ENCODE data around the gene SUCLG2.

The SUCLG2 gene

GRCh38 chr3:67635257-67635656 is 19.2 kb downstream of the SUCLG2 start:
- no peaks in the 10 kb centered on the region for H3K27me3 ChIP-seq (ENCODE audit: insufficient read depth, low read length, poor library complexity)
- H3K4me2 ChIP-seq (ENCODE audit: low read length): no peak overlapping the region
- no peak overlapping the region for H2BK120ac ChIP-seq (ENCODE audit: low read depth, low read length)
- H2BK5ac ChIP-seq (ENCODE audit: low read length): no peak overlapping the region
- H3K23ac ChIP-seq (ENCODE audit: low read length): no peak overlapping the region
- no peak overlapping the region for H2BK15ac ChIP-seq (replicated peaks; ENCODE audit: low read depth)
- H3K18ac ChIP-seq (ENCODE audit: low read length): no peak overlapping the region
- H3K27ac ChIP-seq (ENCODE audit: low read depth, low read length): no peak overlapping the region
- peaks cover 3% of the 10 kb centered on the region for H3K79me1 ChIP-seq (ENCODE audit: low read length)
- DNase-seq: no peak
- no peak overlapping the region for H3K9ac ChIP-seq (ENCODE audit: low read length)
- peak overlapping the region; percentile 4 for H3K4ac ChIP-seq (ENCODE audit: low read depth, low read length)
- H4K8ac ChIP-seq (ENCODE audit: low read depth, low read length): no peak overlapping the region
- H2AK5ac ChIP-seq (ENCODE audit: low read length): no peak overlapping the region
- H3K56ac ChIP-seq (ENCODE audit: low read length): no peak overlapping the region
- no peaks in the 10 kb centered on the region for H3K4me1 ChIP-seq (ENCODE audit: control insufficient read depth, low read depth, low read length)
- no peak overlapping the region for H3K4me3 ChIP-seq (ENCODE audit: low read length)
- H3K36me3 ChIP-seq (ENCODE audit: control insufficient read depth, insufficient read depth, low read length): no peaks in the 10 kb centered on the region
- H3K79me2 ChIP-seq (ENCODE audit: control insufficient read depth, insufficient read depth, low read length): no peaks in the 10 kb centered on the region
- no peak overlapping the region for H4K5ac ChIP-seq (ENCODE audit: low read length)

GRCh38 chr3:67630666-67631362 is 23.6 kb downstream of the SUCLG2 start:
- Histone ChIP-seq H3K27me3 (ENCODE audit: insufficient read depth, low read length, poor library complexity) (no peaks in the 10 kb centered on the region), H3K79me1 (ENCODE audit: low read length) (peaks cover 2% of the 10 kb centered on the region), H3K9ac (ENCODE audit: low read length) (no peak overlapping the region), H3K18ac (ENCODE audit: low read length) (no peak overlapping the region), H2AK5ac (ENCODE audit: low read length) (no peak overlapping the region), H2BK120ac (ENCODE audit: low read depth, low read length) (no peak overlapping the region), H4K8ac (ENCODE audit: low read depth, low read length) (no peak overlapping the region), H3K23ac (ENCODE audit: low read length) (no peak overlapping the region), H3K36me3 (ENCODE audit: control insufficient read depth, insufficient read depth, low read length) (no peaks in the 10 kb centered on the region), H3K27ac (ENCODE audit: low read depth, low read length) (no peak overlapping the region), H4K5ac (ENCODE audit: low read length) (no peak overlapping the region), H3K4me3 (ENCODE audit: low read length) (no peak overlapping the region), H3K4me2 (ENCODE audit: low read length) (no peak overlapping the region), H3K4me1 (ENCODE audit: control insufficient read depth, low read depth, low read length) (no peaks in the 10 kb centered on the region), H3K56ac (ENCODE audit: low read length) (no peak overlapping the region), H2BK15ac (replicated peaks; ENCODE audit: low read depth) (no peak overlapping the region), H3K4ac (ENCODE audit: low read depth, low read length) (no peak overlapping the region), H2BK5ac (ENCODE audit: low read length) (no peak overlapping the region), H3K79me2 (ENCODE audit: control insufficient read depth, insufficient read depth, low read length) (no peaks in the 10 kb centered on the region)
- no CpG with 5 or more reads among the region's 6 CpGs for WGBS (ENCODE audit: extremely low coverage, insufficient coverage, low lambda C conversion rate)
- no peak for DNase-seq

GRCh38 chr3:67624687-67625086 is 29.7 kb downstream of the SUCLG2 start:
- no peak overlapping the region for H3K18ac ChIP-seq (ENCODE audit: low read length)
- H3K4me2 ChIP-seq (ENCODE audit: low read length): no peak overlapping the region
- H2BK120ac ChIP-seq (ENCODE audit: low read depth, low read length): no peak overlapping the region
- H3K27me3 ChIP-seq (ENCODE audit: insufficient read depth, low read length, poor library complexity): no peaks in the 10 kb centered on the region
- DNase-seq: no peak
- no peak overlapping the region for H4K8ac ChIP-seq (ENCODE audit: low read depth, low read length)
- no peak overlapping the region for H3K4ac ChIP-seq (ENCODE audit: low read depth, low read length)
- H2BK15ac ChIP-seq (replicated peaks; ENCODE audit: low read depth): no peak overlapping the region
- no peak overlapping the region for H2BK5ac ChIP-seq (ENCODE audit: low read length)
- no peak overlapping the region for H3K4me3 ChIP-seq (ENCODE audit: low read length)
- no peaks in the 10 kb centered on the region for H3K4me1 ChIP-seq (ENCODE audit: control insufficient read depth, low read depth, low read length)
- H4K5ac ChIP-seq (ENCODE audit: low read length): no peak overlapping the region
- H3K9ac ChIP-seq (ENCODE audit: low read length): no peak overlapping the region
- H3K23ac ChIP-seq (ENCODE audit: low read length): no peak overlapping the region
- WGBS (ENCODE audit: extremely low coverage, insufficient coverage, low lambda C conversion rate): no CpG with 5 or more reads among the region's 2 CpGs
- no peaks in the 10 kb centered on the region for H3K79me1 ChIP-seq (ENCODE audit: low read length)
- no peak overlapping the region for H3K27ac ChIP-seq (ENCODE audit: low read depth, low read length)
- no peak overlapping the region for H3K56ac ChIP-seq (ENCODE audit: low read length)
- no peaks in the 10 kb centered on the region for H3K79me2 ChIP-seq (ENCODE audit: control insufficient read depth, insufficient read depth, low read length)
- no peaks in the 10 kb centered on the region for H3K36me3 ChIP-seq (ENCODE audit: control insufficient read depth, insufficient read depth, low read length)
- H2AK5ac ChIP-seq (ENCODE audit: low read length): no peak overlapping the region

GRCh38 chr3:67624078-67624477 is 30.3 kb downstream of the SUCLG2 start:
- no CpG with 5 or more reads among the region's 3 CpGs for WGBS (ENCODE audit: extremely low coverage, insufficient coverage, low lambda C conversion rate)
- no peak for DNase-seq
- no peak overlapping the region for H3K27ac ChIP-seq (ENCODE audit: low read depth, low read length)

GRCh38 chr3:67622652-67623051 is 31.8 kb downstream of the SUCLG2 start:
- H3K4me1 ChIP-seq (ENCODE audit: control insufficient read depth, low read depth, low read length): no peaks in the 10 kb centered on the region
- no peaks in the 10 kb centered on the region for H3K79me1 ChIP-seq (ENCODE audit: low read length)
- H3K4ac ChIP-seq (ENCODE audit: low read depth, low read length): no peak overlapping the region
- no peak overlapping the region for H2BK15ac ChIP-seq (replicated peaks; ENCODE audit: low read depth)
- DNase-seq: no peak
- H3K56ac ChIP-seq (ENCODE audit: low read length): no peak overlapping the region
- no peak overlapping the region for H3K9ac ChIP-seq (ENCODE audit: low read length)
- H4K5ac ChIP-seq (ENCODE audit: low read length): no peak overlapping the region
- H3K4me2 ChIP-seq (ENCODE audit: low read length): no peak overlapping the region
- no CpG with 5 or more reads among the region's 2 CpGs for WGBS (ENCODE audit: extremely low coverage, insufficient coverage, low lambda C conversion rate)
- no peak overlapping the region for H2BK5ac ChIP-seq (ENCODE audit: low read length)
- H3K36me3 ChIP-seq (ENCODE audit: control insufficient read depth, insufficient read depth, low read length): no peaks in the 10 kb centered on the region
- no peak overlapping the region for H2BK120ac ChIP-seq (ENCODE audit: low read depth, low read length)
- H3K27me3 ChIP-seq (ENCODE audit: insufficient read depth, low read length, poor library complexity): no peaks in the 10 kb centered on the region
- H3K23ac ChIP-seq (ENCODE audit: low read length): no peak overlapping the region
- no peaks in the 10 kb centered on the region for H3K79me2 ChIP-seq (ENCODE audit: control insufficient read depth, insufficient read depth, low read length)
- no peak overlapping the region for H3K18ac ChIP-seq (ENCODE audit: low read length)
- H2AK5ac ChIP-seq (ENCODE audit: low read length): no peak overlapping the region
- H3K4me3 ChIP-seq (ENCODE audit: low read length): no peak overlapping the region
- H4K8ac ChIP-seq (ENCODE audit: low read depth, low read length): no peak overlapping the region
- no peak overlapping the region for H3K27ac ChIP-seq (ENCODE audit: low read depth, low read length)

More at GRCh38 chr3:67624078-67624477, 30.3 kb downstream of the SUCLG2 start:
- Histone ChIP-seq H3K4me1 (ENCODE audit: control insufficient read depth, low read depth, low read length) (no peaks in the 10 kb centered on the region), H3K23ac (ENCODE audit: low read length) (no peak overlapping the region), H3K4ac (ENCODE audit: low read depth, low read length) (no peak overlapping the region), H3K27me3 (ENCODE audit: insufficient read depth, low read length, poor library complexity) (no peaks in the 10 kb centered on the region), H3K4me2 (ENCODE audit: low read length) (no peak overlapping the region), H3K4me3 (ENCODE audit: low read length) (no peak overlapping the region), H3K79me2 (ENCODE audit: control insufficient read depth, insufficient read depth, low read length) (no peaks in the 10 kb centered on the region), H3K36me3 (ENCODE audit: control insufficient read depth, insufficient read depth, low read length) (no peaks in the 10 kb centered on the region), H2BK120ac (ENCODE audit: low read depth, low read length) (no peak overlapping the region), H3K56ac (ENCODE audit: low read length) (no peak overlapping the region), H4K5ac (ENCODE audit: low read length) (no peak overlapping the region), H3K9ac (ENCODE audit: low read length) (no peak overlapping the region), H2BK5ac (ENCODE audit: low read length) (no peak overlapping the region), H2AK5ac (ENCODE audit: low read length) (no peak overlapping the region), H3K79me1 (ENCODE audit: low read length) (no peaks in the 10 kb centered on the region), H2BK15ac (replicated peaks; ENCODE audit: low read depth) (no peak overlapping the region), H4K8ac (ENCODE audit: low read depth, low read length) (no peak overlapping the region), H3K18ac (ENCODE audit: low read length) (no peak overlapping the region)

- Histone ChIP-seq H3K27me3 (ENCODE audit: insufficient read depth, low read length, poor library complexity) (no peaks in the 10 kb centered on the region), H4K5ac (ENCODE audit: low read length) (no peak overlapping the region), H2AK5ac (ENCODE audit: low read length) (no peak overlapping the region), H3K9ac (ENCODE audit: low read length) (no peak overlapping the region), H3K79me2 (ENCODE audit: control insufficient read depth, insufficient read depth, low read length) (no peaks in the 10 kb centered on the region), H3K18ac (ENCODE audit: low read length) (no peak overlapping the region), H4K8ac (ENCODE audit: low read depth, low read length) (no peak overlapping the region), H3K4me3 (ENCODE audit: low read length) (no peak overlapping the region), H3K36me3 (ENCODE audit: control insufficient read depth, insufficient read depth, low read length) (no peaks in the 10 kb centered on the region), H3K4me2 (ENCODE audit: low read length) (no peak overlapping the region), H3K79me1 (ENCODE audit: low read length) (no peaks in the 10 kb centered on the region), H3K27ac (ENCODE audit: low read depth, low read length) (no peak overlapping the region), H2BK5ac (ENCODE audit: low read length) (no peak overlapping the region), H2BK15ac (replicated peaks; ENCODE audit: low read depth) (no peak overlapping the region), H3K4me1 (ENCODE audit: control insufficient read depth, low read depth, low read length) (no peaks in the 10 kb centered on the region), H3K23ac (ENCODE audit: low read length) (no peak overlapping the region), H2BK120ac (ENCODE audit: low read depth, low read length) (no peak overlapping the region), H3K56ac (ENCODE audit: low read length) (no peak overlapping the region), H3K4ac (ENCODE audit: low read depth, low read length) (no peak overlapping the region)
- no peak for DNase-seq
- no CpG with 5 or more reads among the region's 1 CpG for WGBS (ENCODE audit: extremely low coverage, insufficient coverage, low lambda C conversion rate)
Observed at GRCh38 chr3:67620869-67621268, 33.5 kb downstream of the SUCLG2 start.
